ENCODE measurements around the gene TBC1D24.

The TBC1D24 gene

DNA sequence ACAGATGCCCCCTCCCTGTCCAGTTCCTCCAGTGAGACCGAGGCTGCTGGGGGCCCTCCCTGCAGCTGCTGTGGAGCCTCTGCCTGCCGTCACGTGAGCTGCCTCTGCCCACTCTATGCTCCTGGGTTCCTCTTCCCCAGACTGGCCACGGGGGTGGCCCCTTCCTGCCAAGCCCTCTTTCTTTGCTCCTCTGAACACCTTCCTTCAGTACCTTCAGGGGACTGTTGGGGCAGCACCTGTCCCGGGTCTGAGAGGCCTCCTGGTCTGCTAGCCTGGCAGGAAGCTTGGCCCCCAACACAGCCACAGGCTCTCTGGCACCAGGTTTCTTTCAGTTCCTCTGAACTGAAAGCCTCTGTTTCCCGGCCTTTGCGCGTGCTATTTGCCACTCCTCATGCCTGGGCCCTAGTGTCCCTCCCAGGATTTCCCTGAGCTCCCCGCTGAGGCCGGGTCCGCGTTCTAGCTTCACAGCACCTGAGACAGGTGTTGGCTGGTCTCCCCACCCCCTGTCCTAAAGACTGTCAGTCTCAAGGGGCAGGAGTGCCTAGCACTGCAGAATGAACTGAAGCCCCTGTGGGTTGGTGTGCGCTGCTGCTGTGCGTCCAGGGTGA, 32.2 kb downstream of the TBC1D24 start:
- TF ChIP-seq, protein P1, sequence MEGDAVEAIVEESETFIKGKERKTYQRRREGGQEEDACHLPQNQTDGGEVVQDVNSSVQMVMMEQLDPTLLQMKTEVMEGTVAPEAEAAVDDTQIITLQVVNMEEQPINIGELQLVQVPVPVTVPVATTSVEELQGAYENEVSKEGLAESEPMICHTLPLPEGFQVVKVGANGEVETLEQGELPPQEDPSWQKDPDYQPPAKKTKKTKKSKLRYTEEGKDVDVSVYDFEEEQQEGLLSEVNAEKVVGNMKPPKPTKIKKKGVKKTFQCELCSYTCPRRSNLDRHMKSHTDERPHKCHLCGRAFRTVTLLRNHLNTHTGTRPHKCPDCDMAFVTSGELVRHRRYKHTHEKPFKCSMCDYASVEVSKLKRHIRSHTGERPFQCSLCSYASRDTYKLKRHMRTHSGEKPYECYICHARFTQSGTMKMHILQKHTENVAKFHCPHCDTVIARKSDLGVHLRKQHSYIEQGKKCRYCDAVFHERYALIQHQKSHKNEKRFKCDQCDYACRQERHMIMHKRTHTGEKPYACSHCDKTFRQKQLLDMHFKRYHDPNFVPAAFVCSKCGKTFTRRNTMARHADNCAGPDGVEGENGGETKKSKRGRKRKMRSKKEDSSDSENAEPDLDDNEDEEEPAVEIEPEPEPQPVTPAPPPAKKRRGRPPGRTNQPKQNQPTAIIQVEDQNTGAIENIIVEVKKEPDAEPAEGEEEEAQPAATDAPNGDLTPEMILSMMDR (IDR thresholded peaks at IDR 0.05; ENCODE audit: borderline replicate concordance, control extremely low read depth, extremely low read depth, insufficient read depth, missing control alignments), result no peak
- in situ Hi-C loops (cut with MboI; ENCODE audit: low sequenced_read_pairs, unreplicated experiment), result no loop called here
- DNase-seq (ENCODE audit: low spot score), result peak; percentile 79

DNA sequence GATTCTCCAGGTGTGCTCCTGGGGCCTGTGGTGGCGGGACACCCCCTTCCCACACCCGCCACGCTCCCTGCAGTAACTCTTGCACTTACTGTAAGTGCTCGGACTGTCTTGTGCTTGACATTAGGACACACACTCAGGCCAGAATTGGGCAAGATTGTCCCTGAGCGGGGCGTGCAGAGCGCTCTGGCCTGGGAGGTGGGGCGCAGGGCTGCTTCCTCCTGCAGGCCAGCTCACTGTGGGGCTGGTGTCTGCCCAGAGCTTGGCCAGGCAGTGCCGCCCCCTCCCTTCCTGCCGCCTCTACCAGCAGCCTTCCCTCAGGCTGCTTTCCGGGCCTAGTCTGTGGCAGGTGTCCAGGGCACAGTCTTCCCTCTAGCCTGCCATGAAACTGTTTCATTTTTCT, 32.7 kb downstream of the TBC1D24 start:
- no peak for DNase-seq (ENCODE audit: low spot score)
- in situ Hi-C loops (cut with MboI; ENCODE audit: low sequenced_read_pairs, unreplicated experiment), result no loop called here
- TF ChIP-seq, protein P1 (IDR thresholded peaks at IDR 0.05; ENCODE audit: borderline replicate concordance, control extremely low read depth, extremely low read depth, insufficient read depth, missing control alignments), result no peak

DNA sequence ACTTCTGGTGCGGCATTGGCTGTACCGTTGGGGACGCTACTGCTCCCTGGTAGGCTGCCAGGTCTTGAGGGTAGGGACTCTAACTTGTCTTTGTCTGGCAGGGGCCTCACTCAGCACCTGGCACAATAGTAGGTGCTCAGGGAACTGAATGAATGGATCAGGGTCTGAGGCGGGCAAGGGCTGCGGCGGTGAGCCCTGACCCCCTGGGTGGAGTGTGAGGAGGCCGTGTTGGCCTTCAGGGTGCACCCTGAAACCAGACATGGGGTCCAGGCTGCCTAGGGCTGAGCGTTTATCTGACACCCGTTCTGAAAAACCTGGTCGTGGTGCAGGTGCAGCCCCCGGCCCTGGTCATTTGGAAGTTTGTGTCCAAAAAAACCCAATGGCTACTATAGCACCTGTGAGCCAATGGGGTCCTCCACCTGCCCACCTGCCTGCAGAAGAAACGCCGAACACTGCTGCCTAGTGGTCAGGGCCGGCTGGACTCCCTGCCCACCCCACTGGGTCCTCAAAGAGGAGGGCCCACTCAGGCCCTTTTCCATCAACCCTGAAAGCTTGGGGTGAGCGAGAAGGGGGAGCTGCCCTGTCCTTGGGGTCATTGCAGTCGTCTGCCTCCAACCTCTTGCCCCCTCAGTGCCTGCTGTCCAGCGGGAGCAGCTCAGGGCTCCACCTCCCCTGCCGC, 33.9 kb downstream of the TBC1D24 start:
- DNase-seq (ENCODE audit: low spot score), result no peak
- in situ Hi-C loops (cut with MboI; ENCODE audit: low sequenced_read_pairs, unreplicated experiment), result no loop called here
- TF ChIP-seq, protein P1 (IDR thresholded peaks at IDR 0.05; ENCODE audit: borderline replicate concordance, control extremely low read depth, extremely low read depth, insufficient read depth, missing control alignments), result no peak

DNA sequence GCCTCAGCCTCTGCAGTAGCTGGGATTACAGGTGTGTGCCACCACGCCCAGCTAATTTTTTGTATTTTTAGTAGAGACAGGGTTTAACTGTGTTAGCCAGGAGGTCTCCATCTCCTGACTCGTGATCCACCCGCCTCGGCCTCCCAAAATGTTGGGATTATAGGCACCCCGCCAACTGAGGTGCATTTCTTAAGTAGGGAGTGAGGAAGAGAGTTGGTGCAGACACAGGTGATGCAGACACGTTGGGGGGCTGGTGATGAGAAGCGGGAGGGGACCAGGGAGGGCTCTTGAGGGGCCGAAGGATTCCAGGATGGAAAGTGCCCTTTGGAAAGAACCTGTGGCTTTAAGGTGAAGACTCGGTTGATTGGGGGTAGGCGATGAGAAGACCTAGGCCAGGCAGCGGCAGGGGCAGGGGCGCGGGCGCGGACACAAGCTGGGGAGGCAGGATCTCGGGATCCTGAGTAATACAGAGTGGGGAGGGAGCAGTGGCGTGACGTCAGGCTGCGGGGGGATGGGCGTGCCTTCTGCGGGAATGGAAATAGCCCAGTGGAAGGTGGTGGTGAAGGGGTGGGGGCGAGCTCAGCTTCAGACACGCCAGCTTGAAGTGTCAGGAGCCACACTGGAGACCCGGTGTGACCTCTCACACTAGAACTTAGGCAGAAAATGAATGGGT, 36.3 kb downstream of the TBC1D24 start:
- TF ChIP-seq, protein P1 (IDR thresholded peaks at IDR 0.05; ENCODE audit: borderline replicate concordance, control extremely low read depth, extremely low read depth, insufficient read depth, missing control alignments), result no peak
- in situ Hi-C loops (cut with MboI; ENCODE audit: low sequenced_read_pairs, unreplicated experiment), result no loop called here
- no peak for DNase-seq (ENCODE audit: low spot score)

DNA sequence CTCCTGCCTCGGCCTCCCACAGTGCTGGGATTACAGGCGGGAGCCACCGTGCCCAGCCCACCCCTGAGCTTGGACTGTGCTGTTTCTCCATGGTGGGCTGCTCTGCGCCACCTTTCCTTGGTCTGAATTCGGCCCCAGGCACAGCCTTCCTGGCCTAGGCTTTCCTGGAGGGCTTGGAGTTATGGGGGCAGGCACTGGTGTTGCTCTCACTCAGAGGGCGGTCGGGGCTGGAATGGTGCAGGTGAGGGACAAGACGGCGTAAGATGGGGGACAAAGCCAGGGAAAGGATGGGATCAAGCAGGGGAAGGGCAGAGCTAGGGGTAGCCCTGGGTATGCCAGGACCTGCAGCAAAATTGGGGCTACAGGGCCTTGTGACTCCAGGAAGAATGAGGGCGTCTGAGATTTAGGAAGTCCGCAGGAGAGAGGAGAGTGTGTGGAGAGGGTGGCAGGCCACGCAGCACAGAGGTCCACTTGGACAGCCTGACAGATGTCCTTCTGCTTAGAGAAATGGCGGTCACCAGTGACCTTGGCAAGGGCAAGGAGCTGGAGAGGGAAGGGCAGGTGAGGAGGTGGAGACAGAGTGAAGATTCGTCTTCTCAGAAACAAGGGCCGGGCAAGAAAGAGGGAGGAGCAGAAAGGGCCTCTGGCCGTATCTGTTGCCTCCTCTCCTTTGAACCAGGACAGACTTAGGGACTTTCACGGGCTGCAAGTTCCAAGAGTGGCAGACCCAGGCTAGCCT, 37.2 kb downstream of the TBC1D24 start:
- TF ChIP-seq, protein P1 (IDR thresholded peaks at IDR 0.05; ENCODE audit: borderline replicate concordance, control extremely low read depth, extremely low read depth, insufficient read depth, missing control alignments), result no peak
- in situ Hi-C loops (cut with MboI; ENCODE audit: low sequenced_read_pairs, unreplicated experiment), result no loop called here
- DNase-seq (ENCODE audit: low spot score), result no peak

DNA sequence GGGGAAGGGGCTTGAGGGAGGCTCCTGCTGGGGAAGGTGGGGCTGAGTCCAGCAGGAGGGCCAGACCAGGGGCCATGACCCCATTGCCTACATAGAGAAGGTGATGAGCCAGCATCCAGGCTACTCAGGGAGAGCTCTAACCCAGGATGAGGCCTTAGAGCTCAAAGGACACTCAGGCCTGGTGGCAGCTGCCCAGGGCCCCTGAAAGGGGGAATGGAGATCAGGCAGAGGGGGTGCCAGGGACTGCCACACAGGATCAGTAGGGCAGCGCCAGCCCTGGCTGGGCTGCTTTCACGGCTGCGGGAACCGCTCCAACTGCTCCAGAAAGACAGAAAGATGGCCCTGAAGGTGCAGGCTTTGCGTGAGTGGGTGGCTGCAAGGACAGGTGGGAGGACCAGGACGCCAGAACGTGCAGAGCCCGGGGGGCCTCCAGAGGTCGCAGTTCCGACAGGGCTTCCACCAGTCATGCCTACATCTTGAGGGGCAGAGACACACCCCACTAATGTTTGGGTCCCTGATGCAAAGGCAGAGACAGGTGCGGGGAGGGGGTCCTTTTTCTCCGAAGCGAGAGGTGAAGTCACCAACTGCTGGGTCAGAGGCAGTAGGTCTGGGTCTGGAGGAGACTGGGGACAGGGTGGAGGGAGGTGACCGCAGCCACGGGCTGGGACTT, 37.9 kb downstream of the TBC1D24 start:
- in situ Hi-C loops (cut with MboI; ENCODE audit: low sequenced_read_pairs, unreplicated experiment), result no loop called here
- TF ChIP-seq, protein P1 (IDR thresholded peaks at IDR 0.05; ENCODE audit: borderline replicate concordance, control extremely low read depth, extremely low read depth, insufficient read depth, missing control alignments), result peak; percentile 6
- peak; percentile 58 for DNase-seq (ENCODE audit: low spot score)

Data from GM13976 (cell line).